IMR-90 (cell line): ENCODE measurements around the gene POLR2F. TPM values are rescaled to one million over a fixed set of nuclear protein-coding genes. Genes with fewer than 3 reads are reported as not detected.

Experiments used
- ATAC-seq: fragments of 200-7000 bp; cut with Tn5 transposase; 2 replicates; pipeline ENCODE4 v1.9.1; 2020; ENCODE audit warnings: low read depth, mild to moderate bottlenecking, moderate library complexity
- BruUV-seq: library from RNA; stranded (reverse); fragments of 400-500 nt; replicated peaks from 2 replicates; lab custom pipeline; 2021; lab: Mats Ljungman, UMichigan
- CTCF ChIA-PET: fragments of 300-600 bp; formaldehyde crosslinking; extraction: SDS; loops from one replicate; lab custom pipeline; 2021; ENCODE audit warnings: antibody characterized with exemption; lab: Yijun Ruan, JAX
- POLR2A ChIA-PET: fragments of 300-600 bp; sonication (Branson Sonifier 250); formaldehyde crosslinking; loops from one replicate; lab custom pipeline; 2022; ENCODE audit warnings: antibody characterized with exemption; ENCODE audit not compliant: unreplicated experiment; lab: Charles Lee
- DNase-seq: peaks from one replicate; pipeline ENCODE4 v3.0.0; 2013
- H2AFZ ChIP-seq: replicated peaks from 2 replicates; pipeline ENCODE3; 2013; ENCODE audit warnings: low read length, mild to moderate bottlenecking; ENCODE audit not compliant: poor library complexity
- H2AK5ac ChIP-seq: 2 replicates; pipeline ENCODE4 v1.6.1; 2013; ENCODE audit warnings: low read depth, low read length, inconsistent platforms
- H2AK9ac ChIP-seq: replicated peaks from 2 replicates; pipeline ENCODE3; 2013; ENCODE audit warnings: mild to moderate bottlenecking, low read depth, low read length, moderate library complexity; ENCODE audit not compliant: poor library complexity
- H2BK120ac ChIP-seq: 2 replicates; pipeline ENCODE4 v1.6.1; 2013; ENCODE audit warnings: low read depth, low read length, inconsistent platforms
- H2BK15ac ChIP-seq: 3 replicates; pipeline ENCODE4 v1.6.1; 2013; ENCODE audit warnings: low read depth, low read length, inconsistent platforms
- H2BK20ac ChIP-seq: 2 replicates; pipeline ENCODE4 v1.6.1; 2013; ENCODE audit warnings: low read depth, mild to moderate bottlenecking, inconsistent platforms, low read length, moderate library complexity
- H2BK5ac ChIP-seq: 2 replicates; pipeline ENCODE4 v1.6.1; 2013; ENCODE audit warnings: mild to moderate bottlenecking, low read depth, low read length, inconsistent platforms; ENCODE audit not compliant: poor library complexity, severe bottlenecking
- H3K14ac ChIP-seq: replicated peaks from 2 replicates; pipeline ENCODE4 v1.6.1; 2013; ENCODE audit warnings: low read depth, low read length, inconsistent platforms
- H3K18ac ChIP-seq: 2 replicates; pipeline ENCODE4 v1.6.1; 2013; ENCODE audit warnings: low read depth, low read length, control low read depth
- H3K23ac ChIP-seq: 2 replicates; pipeline ENCODE4 v1.6.1; 2013; ENCODE audit warnings: low read depth, low read length, inconsistent platforms
- H3K27ac ChIP-seq: 2 replicates; pipeline ENCODE4 v1.5.1; 2013; ENCODE audit warnings: mild to moderate bottlenecking, control low read depth, low read length; ENCODE audit not compliant: insufficient read depth
- H3K27me3 ChIP-seq: 2 replicates; pipeline ENCODE4 v1.6.1; 2013; ENCODE audit warnings: low read length; ENCODE audit not compliant: control insufficient read depth, insufficient read depth
- H3K36me3 ChIP-seq: 2 replicates; pipeline ENCODE4 v1.6.1; 2013; ENCODE audit warnings: low read length, mixed read lengths; ENCODE audit not compliant: control insufficient read depth, insufficient read depth
- H3K4ac ChIP-seq: 2 replicates; pipeline ENCODE4 v1.6.1; 2013; ENCODE audit warnings: low read depth, low read length, inconsistent platforms
- H3K4me1 ChIP-seq: 2 replicates; pipeline ENCODE4 v1.6.1; 2013; ENCODE audit warnings: low read length, mixed read lengths; ENCODE audit not compliant: control insufficient read depth, insufficient read depth
- H3K4me2 ChIP-seq: 2 replicates; pipeline ENCODE4 v1.6.1; 2013; ENCODE audit warnings: low read depth, mild to moderate bottlenecking, control low read depth, low read length, moderate library complexity
- H3K4me3 ChIP-seq: 2 replicates; pipeline ENCODE4 v1.5.1; 2013; ENCODE audit warnings: low read depth, mild to moderate bottlenecking, control low read depth, low read length, moderate library complexity; ENCODE audit not compliant: insufficient read depth
- H3K56ac ChIP-seq: 2 replicates; pipeline ENCODE4 v1.6.1; 2013; ENCODE audit warnings: low read length, inconsistent platforms; ENCODE audit not compliant: insufficient read depth; ENCODE audit errors: extremely low read depth
- H3K79me1 ChIP-seq, 2 experiments: 2 replicates each; pipeline ENCODE4 v1.6.1; 2013; ENCODE audit warnings: low read length in 2 of 2, inconsistent platforms in 1 of 2, low read depth in 1 of 2
- H3K9ac ChIP-seq: 2 replicates; pipeline ENCODE4 v1.6.1; 2013; ENCODE audit warnings: low read depth, low read length, control low read depth
- H3K9me1 ChIP-seq: 2 replicates; pipeline ENCODE4 v1.6.1; 2013; ENCODE audit warnings: low read length, inconsistent platforms; ENCODE audit not compliant: insufficient read depth
- H3K9me3 ChIP-seq: 2 replicates; pipeline ENCODE4 v1.6.1; 2013; ENCODE audit warnings: low read length; ENCODE audit not compliant: control insufficient read depth, insufficient read depth
- H4K20me1 ChIP-seq: 2 replicates; pipeline ENCODE4 v1.6.1; 2013; ENCODE audit warnings: low read length, inconsistent platforms; ENCODE audit not compliant: insufficient read depth
- H4K5ac ChIP-seq: 2 replicates; pipeline ENCODE4 v1.6.1; 2013; ENCODE audit warnings: mild to moderate bottlenecking, low read depth, low read length, control low read depth
- H4K8ac ChIP-seq, 2 experiments: 2 replicates each; pipeline ENCODE4 v1.6.1; 2013; ENCODE audit warnings: low read depth in 2 of 2, low read length in 2 of 2, control low read depth in 1 of 2, inconsistent platforms in 1 of 2
- H4K91ac ChIP-seq: 2 replicates; pipeline ENCODE4 v1.6.1; 2013; ENCODE audit warnings: low read depth, low read length, inconsistent platforms; ENCODE audit not compliant: insufficient read depth
- CHD1 ChIP-seq: IDR thresholded peaks from 2 replicates; pipeline ENCODE4 v1.6.1; 2012; ENCODE audit warnings: low read depth, low read length, improper control_type of control experiment
- CTCF ChIP-seq: conservative IDR thresholded peaks from 2 replicates; pipeline ENCODE4 v1.5.1; 2012; ENCODE audit warnings: mild to moderate bottlenecking, low read depth, low read length, improper control_type of control experiment
- MAFK ChIP-seq: IDR thresholded peaks from 2 replicates; pipeline ENCODE4 v1.6.1; 2012; ENCODE audit warnings: low read depth, low read length, improper control_type of control experiment
- MAZ ChIP-seq: IDR thresholded peaks from 2 replicates; pipeline ENCODE4 v1.6.1; 2012; ENCODE audit warnings: low read depth, mild to moderate bottlenecking, low read length, improper control_type of control experiment, moderate library complexity, borderline replicate concordance
- RFX5 ChIP-seq: IDR thresholded peaks from 2 replicates; pipeline ENCODE4 v1.8.0; 2012; ENCODE audit warnings: low read depth, mild to moderate bottlenecking, low read length, moderate library complexity
- WGBS, 2 experiments: methylation state at CpG; one replicate each; pipeline versions ENCODE4 v1.1.5 to v1.1.7; 2013; ENCODE audit warnings: missing lambda C conversion rate in 2 of 2; ENCODE audit not compliant: insufficient read length in 1 of 2; ENCODE audit errors: extremely low coverage in 2 of 2; 5-methylcytosine and 5-hydroxymethylcytosine counted together
- dilution Hi-C: fragments of 300-500 bp; cut with HindIII; formaldehyde crosslinking; loops from one replicate; pipeline ENCODE4 v1.14.3; 2018; ENCODE audit warnings: low sequenced_read_pairs; ENCODE audit not compliant: unreplicated experiment
- in situ Hi-C: fragments of 300-500 bp; cut with MboI; formaldehyde crosslinking; loops from 3 replicates; pipeline ENCODE4 v1.14.3; 2019; ENCODE audit warnings: low sequenced_read_pairs, inconsistent platforms, mixed read lengths
- intact Hi-C: fragments of 100-400 bp; cut with micrococcal nuclease; formaldehyde crosslinking; loops from 2 replicates; pipeline ENCODE4 v1.10.0; 2022
- polyA plus RNA-seq, 3 experiments: library from polyadenylated mRNA; depleted of rRNA; stranded (reverse); fragments of >200 nt; gene quantifications; 2 replicates each; pipeline ENCODE4 v1.2.3, GENCODE V29; 2012; ENCODE audit warnings: low replicate concordance in 1 of 3
- total RNA-seq: library from RNA; depleted of rRNA; stranded (reverse); fragments of >200 nt; gene quantifications from 2 replicates; pipeline ENCODE4 v1.2.3, GENCODE V29; 2012

The POLR2F gene
- total and polyA plus RNA-seq, 2 of the 4 experiments (the other 2 are of a cell fraction), result 26.0 to 147 TPM

GRCh38 chr22:38012604-38013072, 59.1 kb downstream of the POLR2F start:
- H3K56ac ChIP-seq, result no peak overlapping the region
- 100% methylated on average over 1 of the region's 7 CpGs; no CpG with 5 or more reads in 1 of the 2 experiments for WGBS, 2 experiments
- intact Hi-C loops, result no loop called here
- H3K4me3 ChIP-seq, result no peak overlapping the region
- H3K9me3 ChIP-seq, result no peaks in the 10 kb centered on the region
- H3K27me3 ChIP-seq, result peaks cover 2% of the 10 kb centered on the region
- peak overlapping the region in 1 of 2 experiments; percentile 3; a peak in 1 of 4 replicates for H4K8ac ChIP-seq
- no peak overlapping the region for H2BK120ac ChIP-seq
- ChIA-PET POLR2A (no interaction called here), CTCF (no interaction called here)
- peak overlapping the region; percentile 34 for H2AFZ ChIP-seq
- no peak overlapping the region for H3K23ac ChIP-seq
- dilution Hi-C loops, result no loop called here
- no peak overlapping the region for H4K5ac ChIP-seq
- no peak overlapping the region for H3K14ac ChIP-seq
- 0 out of 2 replicates have a peak, but pooled peaks cover 5% of the 10 kb centered on the region for H3K9me1 ChIP-seq
- no peaks in the 10 kb centered on the region for H3K36me3 ChIP-seq
- H2AK9ac ChIP-seq, result peak overlapping the region; percentile 61
- H3K4ac ChIP-seq, result no peak overlapping the region
- H2AK5ac ChIP-seq, result no peak overlapping the region
- peak; percentile 85 for DNase-seq
- H3K18ac ChIP-seq, result no peak overlapping the region
- H3K4me2 ChIP-seq, result no peak overlapping the region
- no peak overlapping the region for H2BK5ac ChIP-seq
- no peak overlapping the region for H3K27ac ChIP-seq
- in situ Hi-C loops, result no loop called here
- no peak for TF ChIP-seq MAFK
- no peak for TF ChIP-seq CTCF
- no peak for TF ChIP-seq MAZ
- no peak for TF ChIP-seq RFX5
- no peak for TF ChIP-seq CHD1
- peaks cover 9% of the 10 kb centered on the region for H3K4me1 ChIP-seq
- H3K9ac ChIP-seq, result no peak overlapping the region
- no peak overlapping the region for H2BK20ac ChIP-seq
- H4K91ac ChIP-seq, result no peak overlapping the region
- ATAC-seq, result peak; percentile 33; the same call in 1 of the 2 replicates
- no TSS peak for BruUV-seq
- no peaks in the 10 kb centered on the region for H4K20me1 ChIP-seq
- H2BK15ac ChIP-seq, result no peak overlapping the region
- no peaks in the 10 kb centered on the region for H3K79me1 ChIP-seq
